Peyer's patch (tissue), 4 donors: Measurements from ENCODE around the gene IPO4.

Source experiments
- POLR2A ChIP-seq, 2 donors: fragments of 450-650 bp; IDR thresholded peaks; one replicate each; pipeline ENCODE4 v1.5.1; 2017; ENCODE audit warnings: antibody characterized with exemption in 2 of 2, mild to moderate bottlenecking in 2 of 2, moderate library complexity in 2 of 2
- TF ChIP-seq, protein P1 (sequence below), 6 experiments: fragments of 450-650 bp in 4 of 6; fragments of 200-600 bp in 2 of 6; sonication (generic) in 1 of 6; IDR thresholded peaks; one replicate each; pipeline ENCODE4 v1.5.1; 2017 to 2019; ENCODE audit warnings: antibody characterized with exemption in 6 of 6, mild to moderate bottlenecking in 3 of 6, moderate library complexity in 1 of 6

- TF ChIP-seq, protein P1, sequence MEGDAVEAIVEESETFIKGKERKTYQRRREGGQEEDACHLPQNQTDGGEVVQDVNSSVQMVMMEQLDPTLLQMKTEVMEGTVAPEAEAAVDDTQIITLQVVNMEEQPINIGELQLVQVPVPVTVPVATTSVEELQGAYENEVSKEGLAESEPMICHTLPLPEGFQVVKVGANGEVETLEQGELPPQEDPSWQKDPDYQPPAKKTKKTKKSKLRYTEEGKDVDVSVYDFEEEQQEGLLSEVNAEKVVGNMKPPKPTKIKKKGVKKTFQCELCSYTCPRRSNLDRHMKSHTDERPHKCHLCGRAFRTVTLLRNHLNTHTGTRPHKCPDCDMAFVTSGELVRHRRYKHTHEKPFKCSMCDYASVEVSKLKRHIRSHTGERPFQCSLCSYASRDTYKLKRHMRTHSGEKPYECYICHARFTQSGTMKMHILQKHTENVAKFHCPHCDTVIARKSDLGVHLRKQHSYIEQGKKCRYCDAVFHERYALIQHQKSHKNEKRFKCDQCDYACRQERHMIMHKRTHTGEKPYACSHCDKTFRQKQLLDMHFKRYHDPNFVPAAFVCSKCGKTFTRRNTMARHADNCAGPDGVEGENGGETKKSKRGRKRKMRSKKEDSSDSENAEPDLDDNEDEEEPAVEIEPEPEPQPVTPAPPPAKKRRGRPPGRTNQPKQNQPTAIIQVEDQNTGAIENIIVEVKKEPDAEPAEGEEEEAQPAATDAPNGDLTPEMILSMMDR (IDR thresholded peaks at IDR 0.05), result no peak
- TF ChIP-seq POLR2A (IDR thresholded peaks at IDR 0.05), result no peak
These were observed 28.7 kb downstream of the IPO4 start for GRCh38 chr14:24159777-24160498.
